OCI-LY3 (cell line): Measurements from ENCODE around the gene CHI3L2.

Experiments used
- CTCF ChIP-seq: fragments of 200-600, 300-600 bp; sonication (generic); IDR thresholded peaks from 2 replicates; pipeline ENCODE4 v1.5.1; 2014; ENCODE audit warnings: antibody characterized with exemption, low read length, low read depth
- EZH2phosphoT487 ChIP-seq: fragments of 200-600 bp; shearing (Covaris generic); IDR thresholded peaks from 2 replicates; pipeline ENCODE4 v1.6.1; 2018; ENCODE audit warnings: antibody characterized with exemption, mixed run types, low read depth

GRCh38 chr1:111192658-111193519 lies 34.6 kb upstream of the CHI3L2 start:
- no peak for TF ChIP-seq CTCF
- TF ChIP-seq EZH2phosphoT487 = no peak
